NCI-H2196 treated with DMSO at 0.1 percent for 48 hours (cell line): ENCODE data around the gene EXO1.
"Not testable (repeated sequence)": the region's sequence is repeated elsewhere in the genome, so short reads cannot be mapped to it uniquely, and the experiment has no call there.

Experiments used
- DNase-seq: peaks from one replicate; lab custom pipeline; 2025; ENCODE audit not compliant: unreplicated experiment; lab: John Stamatoyannopoulos, UW

The EXO1 gene

DNA sequence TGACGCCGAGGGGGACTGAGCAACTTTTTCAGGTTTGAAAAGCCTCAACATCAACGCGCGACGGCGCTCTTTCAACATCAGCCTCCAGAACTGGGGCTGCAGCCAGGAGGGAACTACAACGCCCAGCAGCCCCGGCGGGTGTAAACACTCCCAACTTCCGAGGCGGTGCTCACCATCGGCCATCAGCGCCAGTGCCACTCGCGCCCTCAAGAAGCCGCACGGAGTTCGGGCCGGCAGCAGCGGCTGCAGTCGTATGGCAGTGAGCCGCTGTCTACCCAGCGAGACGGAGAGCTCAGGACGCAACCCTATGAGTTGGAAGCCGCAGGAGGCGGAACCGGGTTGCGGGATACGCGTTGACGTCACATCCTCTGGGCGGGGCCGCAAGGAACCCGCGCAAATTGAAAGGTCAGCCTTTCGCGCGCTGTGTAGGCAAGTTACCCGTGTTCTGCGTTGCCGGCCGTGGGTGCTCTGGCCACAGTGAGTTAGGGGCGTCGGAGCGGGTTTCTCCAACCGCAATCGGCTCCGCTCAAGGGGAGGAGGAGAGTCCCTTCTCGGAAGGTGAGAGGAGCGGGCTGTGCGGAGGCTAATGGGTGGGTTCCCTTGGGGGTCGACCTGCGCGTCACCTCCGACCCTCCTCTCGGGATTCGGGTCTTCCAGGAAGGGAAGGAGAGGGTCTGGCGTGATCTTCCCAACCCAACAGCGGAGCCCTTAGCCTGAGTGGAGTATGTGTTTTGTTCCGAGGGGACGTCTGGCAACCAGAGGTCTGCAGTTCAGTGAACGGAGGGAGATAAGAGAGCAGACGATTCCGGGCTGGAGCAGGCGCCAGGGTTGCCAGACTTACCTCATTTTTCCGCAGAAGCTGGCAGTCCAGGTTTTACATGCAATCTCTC lies at the start of gene EXO1:
TSS of gene EXO1 (plus strand) at position 409 of the 890 bp plus-strand sequence. CDS start 2,222 bp downstream, outside the sequence.
- DNase-seq: peak; percentile 50

DNA sequence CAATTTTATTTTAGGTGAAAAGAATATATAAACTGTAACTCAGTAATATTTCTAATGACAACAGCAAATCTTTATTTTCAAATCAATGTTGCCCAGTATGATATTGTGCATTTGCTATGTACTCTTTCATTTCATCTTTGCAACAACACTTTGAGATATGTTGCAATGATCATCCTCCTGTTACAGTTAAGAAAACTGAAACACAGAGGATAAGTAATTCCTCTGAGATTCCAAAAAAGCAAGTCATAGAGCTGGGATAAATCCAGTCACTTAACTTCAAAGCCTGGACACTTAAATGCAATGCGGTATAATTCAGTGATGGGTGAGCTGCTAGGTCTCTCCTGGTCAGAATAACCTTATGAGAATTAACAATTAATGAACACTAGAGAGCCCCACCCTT lies 48.6 kb upstream of the EXO1 start:
- DNase-seq: no peak

DNA sequence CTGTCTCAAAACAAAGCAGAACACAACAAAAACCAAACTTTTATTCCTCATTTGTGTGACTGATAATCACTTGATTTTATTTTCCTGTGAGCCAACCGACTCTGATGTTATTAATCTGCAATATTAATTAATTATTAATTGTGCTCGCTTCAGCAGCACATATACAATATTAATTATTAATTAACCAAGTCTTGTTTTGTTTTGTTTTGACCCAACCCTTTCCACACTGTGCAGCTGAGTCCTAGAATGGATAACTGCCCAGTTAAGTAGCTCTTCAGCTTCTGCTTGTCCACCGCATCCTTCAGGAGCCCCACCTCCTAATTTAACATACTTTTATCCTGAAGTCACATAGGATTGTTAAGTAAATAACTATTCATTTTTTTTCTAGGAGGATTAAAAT lies 47.4 kb upstream of the EXO1 start:
- no peak for DNase-seq

DNA sequence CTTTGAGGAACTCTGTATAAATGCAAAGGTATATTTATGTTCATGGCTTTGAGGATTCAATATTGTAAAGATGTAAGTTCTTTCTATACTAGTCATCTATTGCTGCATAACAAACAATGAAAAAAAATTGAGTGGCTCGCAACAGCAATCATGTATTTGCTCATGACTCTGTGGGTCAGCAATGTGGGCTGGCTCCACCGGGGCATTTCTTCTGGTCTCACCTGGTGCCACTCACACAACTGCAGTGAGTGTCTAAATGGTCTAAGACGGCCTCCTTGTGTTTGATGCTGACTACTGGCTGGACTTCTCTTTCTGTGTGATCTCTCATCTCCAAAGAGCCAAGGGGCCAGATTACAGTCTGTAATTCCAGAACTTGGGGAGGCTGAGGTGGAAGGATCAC lies 45.1 kb upstream of the EXO1 start:
- no peak for DNase-seq

DNA sequence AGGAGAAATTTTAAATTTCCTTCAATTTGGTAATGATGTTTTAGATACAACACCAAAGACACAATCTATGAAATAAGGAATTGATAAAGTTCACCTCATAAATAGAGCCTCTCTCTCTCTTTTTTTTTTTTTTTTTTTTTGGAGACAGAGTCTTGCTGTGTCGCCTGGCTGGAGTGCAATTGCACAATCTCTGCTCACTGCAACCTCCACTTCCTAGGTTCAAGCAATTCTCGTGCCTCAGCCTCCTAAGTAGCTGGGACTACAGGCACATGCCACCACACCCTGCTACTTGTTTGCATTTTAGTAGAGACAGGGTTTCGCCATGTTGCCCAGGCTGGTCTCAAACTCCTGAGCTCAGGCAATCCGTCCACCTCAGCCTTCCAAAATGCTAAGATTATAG lies 43.3 kb upstream of the EXO1 start:
- DNase-seq: not testable (repeated sequence)

DNA sequence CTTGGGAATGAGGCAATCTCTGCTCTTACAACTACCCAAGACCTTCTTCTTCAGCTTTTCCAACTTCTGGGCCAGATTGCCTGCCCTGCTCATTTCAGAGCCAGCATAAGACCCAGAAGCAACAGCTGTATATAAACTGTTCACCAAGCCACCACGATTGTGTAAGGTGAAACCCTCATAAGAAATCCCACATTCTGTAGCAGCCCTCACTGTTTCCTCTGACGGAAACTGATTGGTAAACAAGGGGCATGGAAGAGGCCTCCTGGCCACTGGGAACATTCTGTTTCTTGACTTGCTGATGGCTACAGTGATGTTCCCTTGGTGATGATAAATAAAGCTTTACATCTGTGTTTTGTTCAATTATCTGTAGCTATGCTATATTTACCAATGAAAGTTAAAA lies 39.7 kb upstream of the EXO1 start:
- DNase-seq: no peak

DNA sequence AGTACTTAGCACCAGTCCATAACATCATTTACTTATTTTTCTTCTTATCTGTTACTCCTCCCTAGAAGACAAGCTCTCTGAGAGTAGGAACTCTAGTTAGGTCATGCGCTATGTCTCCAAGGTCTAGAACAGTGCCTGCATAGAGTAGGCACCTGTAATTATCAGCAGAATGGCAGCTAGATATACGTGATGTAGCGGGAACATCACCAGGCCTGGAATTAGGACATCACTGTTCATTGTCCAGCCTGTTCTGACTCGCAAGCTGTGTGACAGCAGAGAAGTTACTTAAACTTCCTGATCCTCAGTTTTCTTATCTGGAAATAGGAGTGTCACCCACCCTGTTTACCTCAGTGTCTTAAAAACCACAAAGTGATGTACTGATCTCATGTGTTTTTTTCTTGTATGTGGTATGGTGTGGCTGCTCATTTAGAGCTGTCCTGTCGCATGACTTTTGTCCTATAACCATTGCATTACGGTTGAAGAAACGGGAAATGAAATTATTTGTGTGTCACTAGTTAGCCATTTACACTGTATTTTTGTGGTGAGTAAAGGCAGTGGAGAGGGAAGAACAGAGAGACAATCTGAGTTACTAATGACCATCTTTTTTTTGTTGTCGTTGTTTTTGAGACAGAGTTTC lies 37.1 kb upstream of the EXO1 start:
- no peak for DNase-seq

DNA sequence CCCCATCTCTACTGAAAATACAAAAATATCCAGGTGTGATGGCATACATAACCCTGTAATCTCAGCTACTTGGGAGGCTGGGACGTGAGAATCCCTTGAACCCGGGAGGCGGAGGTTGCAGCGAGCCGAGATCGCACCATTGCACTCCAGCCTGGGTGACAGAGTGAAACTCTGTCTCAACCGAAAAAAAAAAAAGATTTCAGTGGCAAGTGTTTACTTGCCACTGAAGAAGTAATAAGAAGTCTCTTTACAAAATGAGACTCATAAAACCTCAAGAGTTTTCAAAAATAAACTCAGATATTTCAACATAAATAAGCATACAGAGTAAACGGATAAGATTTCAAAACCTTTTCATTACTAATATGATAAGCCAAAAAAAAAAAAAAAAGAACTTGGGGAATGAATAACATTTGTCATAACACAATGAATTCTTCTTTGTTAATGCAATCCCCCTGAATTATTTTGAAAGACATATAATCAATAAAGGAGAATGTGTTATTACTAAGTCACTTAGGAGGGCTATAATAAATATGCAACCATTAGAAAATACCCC lies 34.2 kb upstream of the EXO1 start:
- no peak for DNase-seq

DNA sequence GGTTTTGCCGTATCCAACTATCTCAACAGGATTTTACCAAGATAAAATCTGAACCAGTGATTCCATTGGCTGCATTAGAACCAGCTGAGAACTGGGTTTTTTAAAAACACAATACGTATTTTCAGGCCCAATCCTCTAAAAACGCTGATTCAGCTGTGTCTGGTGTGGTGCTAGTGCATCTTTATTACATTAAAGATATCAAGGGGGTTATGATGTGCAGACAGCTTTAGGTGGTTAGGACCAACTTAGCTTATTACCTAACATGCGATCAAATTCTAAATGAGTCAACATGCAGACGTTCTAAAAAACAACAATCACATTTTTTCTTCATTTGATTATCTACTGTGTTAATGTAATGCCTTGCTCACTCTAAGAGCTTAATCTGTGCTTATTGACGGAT lies 32.0 kb upstream of the EXO1 start:
- no peak for DNase-seq

DNA sequence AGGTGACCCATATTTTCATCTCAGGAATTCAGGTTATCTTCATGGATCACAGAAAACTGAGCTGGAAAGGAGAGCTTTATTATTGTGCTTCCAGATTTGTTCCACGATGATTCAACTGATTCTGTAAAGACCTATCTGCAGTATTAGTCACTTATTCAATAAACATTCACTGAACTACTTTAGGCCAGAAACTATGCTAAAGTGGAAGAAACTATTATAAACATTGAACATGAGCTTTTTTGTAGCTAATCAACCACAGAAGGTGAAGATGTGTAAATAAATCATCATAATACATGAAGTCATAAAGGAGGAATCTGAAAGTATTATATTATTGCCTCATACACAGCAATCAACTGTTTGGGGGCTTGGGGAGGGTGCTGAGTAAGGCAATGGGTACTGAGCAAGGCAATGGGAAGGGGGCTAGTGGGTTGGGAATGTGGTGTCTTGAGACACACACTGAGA lies 30.6 kb upstream of the EXO1 start:
- no peak for DNase-seq

DNA sequence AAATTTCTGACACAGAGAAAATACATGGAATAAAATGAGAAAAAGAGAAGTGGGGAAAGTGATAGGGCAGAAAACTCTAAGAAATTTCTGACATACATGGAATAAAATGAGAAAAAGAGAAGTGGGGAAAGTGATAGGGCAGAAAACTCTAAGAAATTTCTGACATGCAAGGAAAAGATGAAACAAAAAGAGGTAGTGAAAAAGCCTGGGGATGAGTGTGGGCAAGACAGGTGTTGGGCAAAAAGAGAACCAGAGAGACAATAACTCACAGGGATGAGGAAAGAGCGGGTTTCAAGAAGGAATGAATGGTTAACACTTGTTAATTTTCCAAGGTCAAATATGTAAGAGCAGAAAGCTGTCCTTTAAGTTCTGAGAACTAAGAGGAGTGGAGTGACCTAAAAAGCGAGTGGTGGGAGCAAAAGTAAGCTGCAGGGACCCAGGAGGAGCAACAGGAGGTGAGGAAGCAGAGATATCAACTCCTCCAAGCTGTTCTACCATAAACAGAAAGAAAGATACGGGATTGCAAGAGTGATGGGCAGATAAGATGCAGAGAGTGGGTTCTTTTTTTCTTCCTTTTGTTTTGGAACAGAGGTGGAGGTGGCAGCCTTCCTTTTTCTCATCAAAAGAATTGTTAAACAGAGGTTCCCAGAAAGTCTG lies 29.9 kb upstream of the EXO1 start:
- DNase-seq: no peak

DNA sequence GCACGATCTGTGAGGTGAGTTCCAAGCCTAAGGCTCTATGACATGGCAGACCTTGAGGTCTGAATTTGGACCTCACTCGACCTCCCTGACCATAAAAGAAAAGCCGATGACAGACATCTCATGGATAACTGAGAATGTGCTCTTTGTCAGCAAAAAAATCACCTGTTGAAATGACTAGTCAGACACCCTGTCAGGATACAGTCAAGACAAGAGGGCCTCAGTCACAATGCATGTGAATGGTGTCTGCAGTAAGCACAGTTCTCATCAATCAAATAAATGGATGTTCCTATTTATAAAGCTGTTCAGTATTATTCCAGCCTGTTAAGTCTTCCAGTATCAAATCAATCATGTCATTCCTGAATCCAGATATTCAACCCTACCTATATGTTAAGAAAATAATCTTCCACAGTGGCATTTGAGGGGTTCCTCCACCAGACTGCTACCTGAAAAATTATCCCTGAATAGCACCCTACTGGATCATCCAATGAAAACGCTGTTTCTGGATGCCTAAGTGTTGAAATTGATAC lies 28.6 kb upstream of the EXO1 start:
- DNase-seq: no peak

DNA sequence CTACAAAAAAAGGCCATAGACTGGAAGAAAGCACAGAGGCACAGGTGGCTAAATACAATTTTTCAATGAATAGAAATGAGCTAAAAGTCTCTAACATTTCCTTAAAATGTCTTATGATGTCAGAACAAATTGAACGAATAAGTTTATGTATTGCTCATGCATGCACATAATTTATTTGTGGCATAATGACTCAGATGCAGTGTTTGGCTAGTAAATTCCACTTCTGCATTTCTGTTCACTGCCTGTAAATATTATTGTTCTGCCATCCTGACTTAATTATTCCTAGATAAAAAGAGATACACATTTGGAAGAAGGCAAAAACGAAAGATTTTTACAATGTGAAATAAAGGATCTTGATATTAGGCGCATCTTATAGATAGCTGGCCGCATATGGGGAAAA lies 26.6 kb upstream of the EXO1 start:
- no peak for DNase-seq

DNA sequence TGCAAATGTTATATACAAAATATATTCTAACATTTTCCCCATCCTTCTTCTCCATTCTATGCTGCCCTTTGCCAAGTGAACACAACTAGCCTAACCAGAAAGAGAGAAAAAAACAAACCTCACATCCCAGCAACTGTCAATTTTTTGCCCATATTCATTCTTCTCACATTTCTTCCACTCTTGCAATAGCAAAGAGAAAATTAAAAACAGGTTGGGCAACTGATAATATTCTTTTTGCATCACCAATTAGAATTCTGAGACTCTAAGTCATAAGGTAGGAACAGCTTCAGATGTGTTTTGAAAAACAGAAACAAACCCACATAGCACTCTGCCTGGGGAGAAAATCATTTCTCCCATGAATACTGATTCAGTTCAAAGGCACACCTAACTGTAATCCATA lies 25.2 kb upstream of the EXO1 start:
- no peak for DNase-seq

DNA sequence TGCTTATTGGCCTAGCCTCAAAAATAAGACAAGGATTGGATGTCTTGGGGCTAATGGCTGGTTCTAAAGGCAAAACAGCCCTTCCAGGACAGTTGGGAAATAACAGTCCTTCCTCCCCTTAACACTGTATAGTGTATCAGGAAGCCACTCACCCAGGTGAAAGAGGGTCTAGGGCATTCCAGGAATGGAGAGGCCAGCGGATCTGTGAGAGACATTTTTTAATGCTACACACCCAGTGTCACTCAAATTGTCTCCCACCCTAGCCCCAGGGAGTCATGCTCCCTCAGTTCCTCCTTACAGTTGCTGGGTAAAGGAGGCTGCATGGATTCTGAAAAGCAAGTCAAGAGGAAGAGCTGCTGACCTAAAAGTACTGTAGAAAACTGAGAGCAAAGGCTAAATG lies 24.1 kb upstream of the EXO1 start:
- DNase-seq: no peak

DNA sequence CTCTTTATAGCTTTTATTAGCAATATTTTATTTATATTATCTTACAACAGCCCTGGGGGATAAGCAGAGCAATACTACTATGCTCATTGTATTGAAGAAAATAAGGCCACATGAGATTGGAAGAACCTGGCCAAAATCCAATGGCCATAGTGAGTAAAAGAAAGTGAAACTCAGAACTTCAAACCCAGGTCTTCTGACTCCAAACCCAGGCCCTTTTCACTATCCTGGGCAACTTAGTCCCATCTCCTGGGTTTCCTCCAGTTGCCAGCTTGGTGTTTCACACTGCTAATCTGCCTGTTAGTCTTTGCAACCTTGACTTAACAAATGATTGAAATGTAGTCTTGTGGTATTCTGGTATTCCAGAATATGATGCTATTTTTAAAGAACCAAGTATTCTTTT lies 22.4 kb upstream of the EXO1 start:
- no peak for DNase-seq

DNA sequence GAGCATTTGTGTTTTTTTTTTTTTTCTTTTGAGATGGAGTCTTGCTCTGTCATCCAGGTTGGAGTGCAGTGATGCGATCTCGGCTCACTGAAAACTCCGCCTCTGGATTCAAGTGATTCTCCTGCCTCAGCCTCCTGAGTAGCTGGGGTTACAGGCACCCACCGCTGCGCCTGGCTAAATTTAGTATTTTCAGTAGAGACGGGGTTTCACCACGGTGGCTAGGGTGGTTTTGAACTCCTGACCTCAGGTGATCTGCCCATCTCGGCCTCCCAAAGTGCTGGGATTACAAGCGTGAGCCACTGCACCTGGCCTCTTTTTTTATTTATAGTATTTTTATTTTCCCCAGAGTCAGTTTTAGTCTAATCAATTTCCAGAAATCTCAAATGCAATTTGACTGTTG lies 21.4 kb upstream of the EXO1 start:
- not testable (repeated sequence) for DNase-seq

DNA sequence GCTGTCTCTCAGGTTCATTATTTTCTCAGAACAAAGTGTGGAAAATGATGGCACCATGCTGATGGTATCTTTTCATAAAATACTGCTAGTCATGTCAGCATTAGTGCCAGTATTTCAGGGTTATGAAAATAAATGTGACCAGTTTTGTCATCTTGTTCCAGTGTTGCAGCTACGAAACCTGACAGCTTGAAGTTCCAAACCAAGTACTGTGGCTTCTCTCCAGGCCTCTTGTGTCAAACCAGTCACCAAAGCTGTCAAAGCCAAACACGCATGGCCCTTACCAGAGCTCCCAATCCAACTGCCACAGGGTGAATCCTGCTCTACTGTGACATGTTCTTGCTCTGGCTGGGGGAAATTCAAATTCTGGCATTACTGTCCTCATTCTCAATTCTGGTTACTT lies 20.7 kb upstream of the EXO1 start:
- DNase-seq: no peak

DNA sequence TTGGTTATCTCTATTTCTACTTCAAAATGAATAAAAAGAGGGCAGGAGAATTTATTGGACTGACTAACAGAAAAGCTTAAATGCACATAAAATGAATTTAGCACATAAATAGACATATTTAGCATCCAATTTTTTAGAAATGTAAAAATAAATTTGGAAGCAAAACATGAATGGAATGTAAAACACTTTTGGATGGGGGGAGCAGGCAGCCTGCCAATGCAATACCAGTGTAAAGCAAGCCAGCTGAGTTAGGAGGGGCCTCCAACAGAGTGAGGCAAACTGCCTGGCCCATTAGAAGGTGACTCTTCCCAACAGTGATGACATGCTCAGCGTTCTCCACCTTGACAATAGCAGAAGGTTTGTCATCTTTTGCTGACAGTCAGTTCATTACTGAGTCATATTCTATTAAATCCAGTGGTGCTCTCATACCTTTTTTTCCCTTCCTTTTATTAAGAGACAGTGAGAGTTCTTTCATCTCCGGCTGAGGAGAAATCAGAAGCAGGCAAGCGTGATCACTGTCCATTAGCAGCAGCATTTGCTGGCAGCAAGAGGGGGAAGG lies 19.5 kb upstream of the EXO1 start:
- DNase-seq: no peak

DNA sequence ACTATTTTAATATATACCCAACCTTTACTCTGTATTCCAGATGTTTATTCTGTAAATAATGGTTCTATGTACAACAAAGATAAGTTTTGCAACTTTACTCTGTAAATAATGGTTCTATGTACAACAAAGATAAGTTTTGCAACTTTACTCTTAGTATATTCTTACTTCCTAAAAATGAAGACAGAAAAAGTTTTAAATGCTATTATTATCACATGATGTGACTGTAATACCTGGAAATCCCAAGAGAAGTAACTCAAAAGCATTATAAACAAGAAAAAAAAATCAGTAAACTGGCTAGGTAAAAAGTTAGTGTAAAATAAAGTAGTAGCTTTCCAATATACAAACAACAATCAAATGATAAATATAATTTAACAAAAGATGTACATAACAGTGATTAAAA lies 18.5 kb upstream of the EXO1 start:
- no peak for DNase-seq

DNA sequence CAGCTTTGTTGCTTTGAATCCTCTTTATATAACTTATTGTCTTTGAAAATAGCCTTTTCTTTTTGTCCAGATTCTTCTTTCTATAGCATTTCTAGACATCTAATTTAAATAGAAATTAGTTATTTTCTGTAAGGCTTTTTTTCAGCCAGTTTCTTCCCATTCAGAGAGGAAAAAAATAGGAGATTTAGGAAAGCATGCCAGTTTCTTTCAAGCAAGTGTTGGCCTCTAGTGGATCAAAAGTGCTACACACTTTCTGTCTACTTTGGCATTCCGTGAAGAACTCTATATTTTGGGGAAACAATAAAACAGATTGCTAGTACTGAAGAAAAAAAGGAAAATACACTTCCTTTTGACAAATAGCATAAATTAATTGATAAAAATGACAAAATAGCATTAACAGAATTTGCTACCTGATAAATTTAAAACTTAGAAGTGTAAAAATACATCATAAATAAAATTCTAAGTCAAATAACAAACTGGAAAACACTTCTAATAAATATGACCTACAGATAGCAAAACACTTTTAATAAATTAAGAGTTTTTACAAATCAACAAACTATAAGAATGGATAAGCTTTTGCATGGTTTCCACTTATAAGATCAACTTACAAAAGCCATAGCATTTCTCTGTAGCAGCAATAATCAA lies 13.1 kb upstream of the EXO1 start:
- DNase-seq: no peak
